GM12865 (cell line): ENCODE data around the gene SH3BGRL2.

Source experiments
- DNase-seq: peaks from one replicate; pipeline ENCODE4 v3.0.0; 2010; ENCODE audit warnings: low read depth
- H3K4me3 ChIP-seq: 2 replicates; pipeline ENCODE4 v1.5.1; 2011; ENCODE audit warnings: mild to moderate bottlenecking, low read depth, low read length, control low read depth
- CTCF ChIP-seq: IDR thresholded peaks from 2 replicates; pipeline ENCODE4 v1.5.1; 2011; ENCODE audit warnings: low read length, control low read depth, low read depth, inconsistent platforms; ENCODE audit not compliant: insufficient read depth; ENCODE audit errors: missing control alignments

The SH3BGRL2 gene

DNA sequence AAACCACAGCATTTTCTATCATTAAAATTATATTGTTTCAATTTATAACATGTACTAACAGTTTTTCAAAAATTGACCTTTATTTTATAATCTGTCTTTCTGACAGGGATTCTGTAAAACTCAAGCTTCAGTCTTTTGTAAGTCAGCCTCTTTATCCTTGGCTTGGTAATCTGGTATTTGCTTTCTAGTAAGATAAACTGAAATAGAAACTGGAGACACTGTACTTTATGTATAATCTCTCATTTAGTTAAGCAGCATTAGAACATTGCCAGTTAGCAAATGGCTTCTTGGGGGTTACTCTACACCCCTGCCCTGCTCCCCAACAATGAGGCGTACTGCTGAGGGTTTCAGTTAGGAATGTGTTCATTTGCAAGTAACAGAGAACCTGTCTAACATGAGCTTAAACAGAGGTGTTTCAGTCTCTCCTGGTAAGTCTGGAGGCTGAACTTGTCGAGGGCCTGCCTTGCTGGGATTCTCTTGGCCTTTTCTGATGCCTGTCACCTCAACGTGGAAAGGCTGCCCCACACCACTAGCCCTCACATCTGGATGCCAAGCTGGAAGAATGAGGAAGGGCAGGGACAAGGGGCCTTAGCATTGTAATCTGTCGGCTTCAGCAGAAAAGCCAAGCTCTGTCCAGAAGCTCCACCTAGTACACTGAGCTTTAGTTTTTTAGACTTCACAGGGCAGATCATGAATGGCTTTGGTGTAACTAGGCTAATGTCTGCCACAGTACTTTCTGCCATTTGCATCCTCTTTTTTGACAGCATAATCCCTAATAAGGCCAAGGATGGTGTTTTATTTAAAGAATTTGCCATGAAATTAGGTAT is 34.8 kb downstream of the SH3BGRL2 start:
- H3K4me3 ChIP-seq = no peak overlapping the region
- DNase-seq = no peak
- TF ChIP-seq CTCF = no peak

GRCh38 chr6:79666634-79667033 is 35.5 kb downstream of the SH3BGRL2 start:
- H3K4me3 ChIP-seq = no peak overlapping the region
- DNase-seq = no peak
- TF ChIP-seq CTCF = no peak

- peak; percentile 18 for DNase-seq
- TF ChIP-seq CTCF = no peak
- no peak overlapping the region for H3K4me3 ChIP-seq
Measured at GRCh38 chr6:79668381-79668780, 37.3 kb downstream of the SH3BGRL2 start.

GRCh38 chr6:79669766-79670165 is 38.6 kb downstream of the SH3BGRL2 start:
- no peak overlapping the region for H3K4me3 ChIP-seq
- TF ChIP-seq CTCF = no peak
- DNase-seq = no peak

DNA sequence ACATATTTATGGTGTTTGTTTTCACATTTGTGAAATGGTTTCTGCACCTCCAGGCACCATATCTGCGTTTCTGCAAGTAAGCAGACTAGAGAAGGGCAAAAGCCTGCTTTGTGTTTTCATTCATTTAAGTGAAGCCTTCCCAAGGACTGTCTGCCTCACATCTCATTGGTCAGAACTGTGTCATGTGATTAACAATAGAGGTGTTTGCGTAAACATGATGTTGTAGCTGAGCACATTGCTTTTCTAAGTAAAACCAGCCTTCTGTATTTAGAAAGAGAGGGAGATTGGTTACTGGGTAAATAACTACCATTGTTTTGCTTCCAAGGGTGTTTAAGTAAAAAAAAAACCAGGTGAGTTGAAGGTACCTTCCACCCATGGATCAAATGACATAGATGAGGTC is 39.7 kb downstream of the SH3BGRL2 start:
- DNase-seq = no peak
- no peak overlapping the region for H3K4me3 ChIP-seq
- no peak for TF ChIP-seq CTCF

DNA sequence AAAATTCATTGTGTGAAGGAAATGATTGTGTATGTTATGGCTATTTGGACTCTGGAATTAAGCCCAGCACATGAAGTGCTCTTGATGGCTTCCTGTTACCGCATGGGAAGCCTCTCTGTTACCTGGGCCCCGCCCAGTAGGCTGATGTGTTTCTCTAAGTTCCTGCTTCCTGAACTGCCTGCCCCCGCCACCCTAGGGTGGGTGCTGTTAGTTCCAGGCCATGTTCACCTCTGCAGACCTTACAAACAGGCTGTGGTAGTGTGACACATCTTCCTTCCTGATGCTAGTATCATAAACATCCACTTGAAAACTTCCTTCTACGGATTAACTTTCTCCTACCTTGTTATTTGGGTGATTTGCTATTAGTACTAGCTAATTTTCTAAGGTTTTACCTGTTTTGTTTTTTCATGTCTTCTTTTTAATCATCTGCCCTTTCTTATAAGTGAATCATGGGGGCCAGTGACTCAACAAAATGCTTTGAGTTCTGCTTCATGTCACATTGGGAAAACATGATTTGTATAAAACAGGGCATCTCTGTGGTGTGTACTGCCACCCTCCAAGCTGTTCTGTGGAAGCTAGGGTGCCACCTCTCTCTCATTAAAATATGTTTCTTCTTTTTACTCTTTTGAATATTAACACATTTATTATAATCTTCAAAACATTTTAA is 40.6 kb downstream of the SH3BGRL2 start:
- no peak overlapping the region for H3K4me3 ChIP-seq
- no peak for TF ChIP-seq CTCF
- DNase-seq = peak; percentile 40

- DNase-seq = peak; percentile 50
- peak; percentile 40 for TF ChIP-seq CTCF
- H3K4me3 ChIP-seq = no peak overlapping the region
Measured at GRCh38 chr6:79672631-79673111, 41.5 kb downstream of the SH3BGRL2 start.
